ENCODE results near the gene ZNF276. TPM values are rescaled to one million over a fixed set of nuclear protein-coding genes. Genes with fewer than 3 reads are reported as not detected.

The ZNF276 gene
- total and polyA plus RNA-seq, 8 donors: 7.9 to 49.3 (median 11.2) TPM

GRCh38 chr16:89785523-89786155, 64.3 kb downstream of the ZNF276 start:
- H3K36me3 ChIP-seq: no peaks in the 10 kb centered on the region
- H3K4me3 ChIP-seq: no peak overlapping the region
- H3K4me1 ChIP-seq: no peaks in the 10 kb centered on the region
- DNase-seq (no peak), FAIRE-seq (no peak), ATAC-seq (no peak)
- intact Hi-C loops (cut with DNase I): no loop called here
- no peaks in the 10 kb centered on the region for H3K9me3 ChIP-seq
- 92 to 94% methylated on average over 11 of the region's 11 CpGs for WGBS, 2 donors
- H3K27ac ChIP-seq: no peak overlapping the region
- TF ChIP-seq, protein P1, sequence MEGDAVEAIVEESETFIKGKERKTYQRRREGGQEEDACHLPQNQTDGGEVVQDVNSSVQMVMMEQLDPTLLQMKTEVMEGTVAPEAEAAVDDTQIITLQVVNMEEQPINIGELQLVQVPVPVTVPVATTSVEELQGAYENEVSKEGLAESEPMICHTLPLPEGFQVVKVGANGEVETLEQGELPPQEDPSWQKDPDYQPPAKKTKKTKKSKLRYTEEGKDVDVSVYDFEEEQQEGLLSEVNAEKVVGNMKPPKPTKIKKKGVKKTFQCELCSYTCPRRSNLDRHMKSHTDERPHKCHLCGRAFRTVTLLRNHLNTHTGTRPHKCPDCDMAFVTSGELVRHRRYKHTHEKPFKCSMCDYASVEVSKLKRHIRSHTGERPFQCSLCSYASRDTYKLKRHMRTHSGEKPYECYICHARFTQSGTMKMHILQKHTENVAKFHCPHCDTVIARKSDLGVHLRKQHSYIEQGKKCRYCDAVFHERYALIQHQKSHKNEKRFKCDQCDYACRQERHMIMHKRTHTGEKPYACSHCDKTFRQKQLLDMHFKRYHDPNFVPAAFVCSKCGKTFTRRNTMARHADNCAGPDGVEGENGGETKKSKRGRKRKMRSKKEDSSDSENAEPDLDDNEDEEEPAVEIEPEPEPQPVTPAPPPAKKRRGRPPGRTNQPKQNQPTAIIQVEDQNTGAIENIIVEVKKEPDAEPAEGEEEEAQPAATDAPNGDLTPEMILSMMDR (IDR thresholded peaks at IDR 0.05): no peak
- no peaks in the 10 kb centered on the region for H3K27me3 ChIP-seq

DNA sequence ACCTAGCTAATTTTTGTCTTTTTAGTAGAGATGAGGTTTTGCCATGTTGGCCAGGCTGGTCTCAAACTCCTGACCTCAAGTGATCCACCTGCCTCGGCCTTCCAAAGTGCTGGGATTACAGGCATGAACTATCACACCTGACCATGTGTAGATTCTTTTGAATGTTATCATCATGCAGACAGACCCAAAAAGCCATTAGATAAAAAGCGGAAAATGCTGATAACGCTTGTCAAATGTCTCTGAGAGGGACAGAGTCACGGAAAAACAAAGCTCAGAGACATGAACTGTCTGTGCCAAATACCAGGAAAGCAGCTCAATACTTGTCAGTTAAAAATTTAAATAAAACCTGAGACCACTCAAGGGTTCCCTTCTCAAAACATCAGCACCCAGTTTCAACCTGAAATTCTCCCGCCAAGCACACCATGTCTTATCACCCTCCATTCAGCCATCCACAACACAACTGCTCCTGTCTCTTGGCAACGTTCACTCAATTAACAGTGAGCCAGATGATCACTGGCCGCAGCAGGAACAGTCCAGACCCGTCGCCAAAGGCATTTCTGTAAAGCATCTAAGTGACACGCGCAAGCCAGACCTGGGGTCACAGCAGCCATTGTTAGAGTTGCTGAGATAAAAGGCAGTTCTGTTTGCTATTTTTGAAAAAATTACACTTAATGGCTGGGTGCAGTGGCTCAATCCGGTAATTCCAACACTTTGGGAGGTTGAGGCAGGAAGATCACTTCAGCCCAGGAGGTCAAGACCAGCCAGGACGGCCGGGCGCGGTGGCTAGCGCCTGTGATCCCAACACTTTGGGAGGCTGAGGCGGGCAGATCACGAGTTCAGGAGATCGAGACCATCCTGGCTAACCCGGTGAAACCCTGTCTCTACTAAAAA, 65.4 kb downstream of the ZNF276 start:
- H3K4me3 ChIP-seq: no peak overlapping the region
- no peak overlapping the region for H3K27ac ChIP-seq
- no peaks in the 10 kb centered on the region for H3K4me1 ChIP-seq
- DNase-seq (no peak), FAIRE-seq (no peak), ATAC-seq (peak in 2 of 4 donors; percentile 44 to 49)
- WGBS, 2 donors: 86 to 91% methylated on average over 21 of the region's 21 CpGs
- H3K36me3 ChIP-seq: no peaks in the 10 kb centered on the region
- no peaks in the 10 kb centered on the region for H3K9me3 ChIP-seq
- no peaks in the 10 kb centered on the region for H3K27me3 ChIP-seq
- TF ChIP-seq, protein P1 (IDR thresholded peaks at IDR 0.05): no peak
- intact Hi-C loops (cut with DNase I): no loop called here

GRCh38 chr16:89787365-89787805, 66.0 kb downstream of the ZNF276 start:
- ATAC-seq (no peak), DNase-seq (no peak), FAIRE-seq (no peak)
- intact Hi-C loops (cut with DNase I): no loop called here
- Histone ChIP-seq H3K4me1 (no peaks in the 10 kb centered on the region), H3K36me3 (no peaks in the 10 kb centered on the region), H3K4me3 (no peak overlapping the region), H3K27ac (no peak overlapping the region), H3K27me3 (no peaks in the 10 kb centered on the region), H3K9me3 (no peaks in the 10 kb centered on the region)
- WGBS, 2 donors: 84 to 88% methylated on average over 9 of the region's 9 CpGs
- TF ChIP-seq, protein P1 (IDR thresholded peaks at IDR 0.05): no peak

Other genes starting within 250 kb of the ZNF276 start
- gene ANKRD11, start 231.0 kb upstream of the ZNF276 start, total RNA-seq: 10 to 100 TPM; 43.9 to 74.0 (median 44.9) TPM
- gene ANKRD11, start 231.0 kb upstream of the ZNF276 start, polyA plus RNA-seq: 10 to 100 TPM; 47.0 to 74.0 TPM
- 10 to 100 TPM; 25.7 to 56.2 (median 44.5) TPM for gene SPG7, start 213.1 kb upstream of the ZNF276 start, total RNA-seq
- gene SPG7, start 213.1 kb upstream of the ZNF276 start, polyA plus RNA-seq: 100 to 1,000 TPM; 164 to 212 TPM
- 1,000 to 10,000 TPM; 1,297 to 2,529 (median 1,763) TPM for gene RPL13, start 160.9 kb upstream of the ZNF276 start, total RNA-seq
- 1,000 to 10,000 TPM; 3,226 to 6,500 TPM for gene RPL13, start 160.9 kb upstream of the ZNF276 start, polyA plus RNA-seq
- gene CPNE7, start 145.8 kb upstream of the ZNF276 start, total RNA-seq: 1 to 10 TPM in 2 of 6 donors, under 1 TPM in 4; 0.12 to 1.6 (median 0.70) TPM
- 1 to 10 TPM; 3.8 to 4.5 TPM for gene CPNE7, start 145.8 kb upstream of the ZNF276 start, polyA plus RNA-seq
- 100 to 1,000 TPM; 109 to 168 (median 125) TPM for gene DPEP1, start 107.9 kb upstream of the ZNF276 start, total RNA-seq
- gene DPEP1, start 107.9 kb upstream of the ZNF276 start, polyA plus RNA-seq: 100 to 1,000 TPM; 114 to 149 TPM
- 10 to 100 TPM; 27.6 to 54.4 (median 30.6) TPM for gene CHMP1A, start 63.8 kb upstream of the ZNF276 start, total RNA-seq
- gene CHMP1A, start 63.8 kb upstream of the ZNF276 start, polyA plus RNA-seq: 10 to 100 TPM; 54.2 to 71.4 TPM
- 1 to 10 TPM; 2.4 to 6.3 (median 3.3) TPM for gene SPATA33, start 63.7 kb upstream of the ZNF276 start, total RNA-seq
- gene SPATA33, start 63.7 kb upstream of the ZNF276 start, polyA plus RNA-seq: 1 to 10 TPM; 8.3 to 9.3 TPM
- gene CDK10, start 34.8 kb upstream of the ZNF276 start, total RNA-seq: 10 to 100 TPM; 33.7 to 92.7 (median 51.3) TPM
- 100 to 1,000 TPM; 224 to 253 TPM for gene CDK10, start 34.8 kb upstream of the ZNF276 start, polyA plus RNA-seq
- 10 to 100 TPM in 4 of 6 donors, 1 to 10 TPM in 2; 9.2 to 22.3 (median 11.1) TPM for gene SPATA2L, start 19.8 kb upstream of the ZNF276 start, total RNA-seq
- 10 to 100 TPM; 14.8 to 16.6 TPM for gene SPATA2L, start 19.8 kb upstream of the ZNF276 start, polyA plus RNA-seq
- 1 to 10 TPM; 3.9 to 7.5 (median 5.6) TPM for gene VPS9D1, start 639 bp upstream of the ZNF276 start, total RNA-seq
- gene VPS9D1, start 639 bp upstream of the ZNF276 start, polyA plus RNA-seq: 10 to 100 TPM; 27.3 to 30.1 TPM
- gene FANCA, start 95.1 kb downstream of the ZNF276 start, total RNA-seq: 1 to 10 TPM in 5 of 6 donors, under 1 TPM in 1; 0.51 to 3.0 (median 2.1) TPM
- 1 to 10 TPM; 3.7 to 5.7 TPM for gene FANCA, start 95.1 kb downstream of the ZNF276 start, polyA plus RNA-seq
- 1 to 10 TPM; 1.6 to 3.8 (median 2.6) TPM for gene SPIRE2, start 106.9 kb downstream of the ZNF276 start, total RNA-seq
- 10 to 100 TPM in 1 of 2 donors, 1 to 10 TPM in 1; 6.7 to 11.5 TPM for gene SPIRE2, start 106.9 kb downstream of the ZNF276 start, polyA plus RNA-seq
- 100 to 1,000 TPM in 3 of 6 donors, 10 to 100 TPM in 3; 81.0 to 119 (median 100) TPM for gene TCF25, start 152.1 kb downstream of the ZNF276 start, total RNA-seq
- 100 to 1,000 TPM; 193 to 250 TPM for gene TCF25, start 152.1 kb downstream of the ZNF276 start, polyA plus RNA-seq
- gene MC1R, start 197.3 kb downstream of the ZNF276 start, total RNA-seq: 1 to 10 TPM; 1.1 to 3.3 (median 1.6) TPM
- gene MC1R, start 197.3 kb downstream of the ZNF276 start, polyA plus RNA-seq: 10 to 100 TPM in 1 of 2 donors, 1 to 10 TPM in 1; 9.4 to 14.3 TPM
- gene TUBB3, start 201.8 kb downstream of the ZNF276 start, total RNA-seq: 10 to 100 TPM in 1 of 6 donors, 1 to 10 TPM in 3, under 1 TPM in 2; 0.37 to 25.4 (median 1.6) TPM
- gene TUBB3, start 201.8 kb downstream of the ZNF276 start, polyA plus RNA-seq: 1 to 10 TPM; 1.8 to 4.7 TPM
- 10 to 100 TPM; 23.1 to 41.0 (median 27.5) TPM for gene DEF8, start 227.2 kb downstream of the ZNF276 start, total RNA-seq
- 10 to 100 TPM; 68.8 to 72.2 TPM for gene DEF8, start 227.2 kb downstream of the ZNF276 start, polyA plus RNA-seq